ENCODE measurements around the gene TPI1. TPM values are rescaled to one million over a fixed set of nuclear protein-coding genes. Genes with fewer than 3 reads are reported as not detected.
"Not testable (repeated sequence)": the region's sequence is repeated elsewhere in the genome, so short reads cannot be mapped to it uniquely, and the experiment has no call there.

TPI1 gene
- polyA plus RNA-seq, 3 donors: 446 to 839 (median 764) TPM

GRCh38 chr12:6904280-6905276 is 37.2 kb downstream of the TPI1 start, which contains the start of gene LRRC23:
LRRC23 (plus strand) TSS chr12:6904822; CDS start chr12:6905634, 812 bp downstream.
- Histone ChIP-seq H3K27me3 (ENCODE audit: control insufficient read depth in 2 of 2, insufficient read depth in 2 of 2, low read length in 2 of 2) (no peaks in the 10 kb centered on the region), H3K4me3 (replicated peaks in 1 of 3; ENCODE audit: low read depth in 2 of 3, low read length in 3 of 3) (peak within 1 kb of the TSS; percentile 77 to 89 (median 89)), H3K9ac (ENCODE audit: insufficient read depth, low read length, poor library complexity, severe bottlenecking) (peak within 1 kb of the TSS; percentile 70), H3K9me3 (replicated peaks in 1 of 2; ENCODE audit: control insufficient read depth in 1 of 2, insufficient read depth in 1 of 2, low read length in 2 of 2) (no peaks in the 10 kb centered on the region), H3K36me3 (replicated peaks in 1 of 2; ENCODE audit: control insufficient read depth in 1 of 2, insufficient read depth in 2 of 2, low read length in 2 of 2) (peaks cover 0 to 9% of the 10 kb centered on the region in 2 donors), H3K4me2 (replicated peaks; ENCODE audit: extremely low read depth, low read length, poor library complexity, severe bottlenecking) (peak within 1 kb of the TSS; percentile 94), H3K27ac (ENCODE audit: low read depth in 1 of 2, low read length in 2 of 2) (peak within 1 kb of the TSS; percentile 41 to 84), H4K20me1 (ENCODE audit: insufficient read depth, low read length) (no peaks in the 10 kb centered on the region), H2AFZ (ENCODE audit: insufficient read depth, low read depth, low read length, poor library complexity, severe bottlenecking) (peak within 1 kb of the TSS; percentile 91), H3K4me1 (ENCODE audit: control insufficient read depth in 1 of 2, insufficient read depth in 2 of 2, low read length in 2 of 2) (peaks cover 20 to 23% of the 10 kb centered on the region in 2 donors), H3K79me2 (ENCODE audit: insufficient read depth, low read length) (no peaks in the 10 kb centered on the region)
- TF ChIP-seq, protein P1, sequence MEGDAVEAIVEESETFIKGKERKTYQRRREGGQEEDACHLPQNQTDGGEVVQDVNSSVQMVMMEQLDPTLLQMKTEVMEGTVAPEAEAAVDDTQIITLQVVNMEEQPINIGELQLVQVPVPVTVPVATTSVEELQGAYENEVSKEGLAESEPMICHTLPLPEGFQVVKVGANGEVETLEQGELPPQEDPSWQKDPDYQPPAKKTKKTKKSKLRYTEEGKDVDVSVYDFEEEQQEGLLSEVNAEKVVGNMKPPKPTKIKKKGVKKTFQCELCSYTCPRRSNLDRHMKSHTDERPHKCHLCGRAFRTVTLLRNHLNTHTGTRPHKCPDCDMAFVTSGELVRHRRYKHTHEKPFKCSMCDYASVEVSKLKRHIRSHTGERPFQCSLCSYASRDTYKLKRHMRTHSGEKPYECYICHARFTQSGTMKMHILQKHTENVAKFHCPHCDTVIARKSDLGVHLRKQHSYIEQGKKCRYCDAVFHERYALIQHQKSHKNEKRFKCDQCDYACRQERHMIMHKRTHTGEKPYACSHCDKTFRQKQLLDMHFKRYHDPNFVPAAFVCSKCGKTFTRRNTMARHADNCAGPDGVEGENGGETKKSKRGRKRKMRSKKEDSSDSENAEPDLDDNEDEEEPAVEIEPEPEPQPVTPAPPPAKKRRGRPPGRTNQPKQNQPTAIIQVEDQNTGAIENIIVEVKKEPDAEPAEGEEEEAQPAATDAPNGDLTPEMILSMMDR (IDR thresholded peaks at IDR 0.05): no peak
- peak within 1 kb of the TSS in 1 of 7 donors; percentile 73 for H3K27ac Mint-ChIP-seq
- H3K4me3 Mint-ChIP-seq: no peak within 1 kb of the TSS
- WGBS (ENCODE audit: insufficient coverage): 6% methylated on average over 26 of the region's 34 CpGs
- H3K9me3 Mint-ChIP-seq: no peaks in the 10 kb centered on the region
- peaks cover 9% of the 10 kb centered on the region for H3K4me1 Mint-ChIP-seq
- intact Hi-C loops (cut with micrococcal nuclease): loop anchor here (1.0 to 10.0 kb wide), 3 partner anchors 31 to 50 kb away; partner anchors contain the start of genes SPSB2 (in 2 of the 2), CDCA3 (in 1 of the 2) and USP5 (in 1 of the 2)
- H3K36me3 Mint-ChIP-seq: peaks cover 3 to 5% of the 10 kb centered on the region in 2 donors
- DNase-seq: peak; percentile 89 to 93 (median 92)
- H3K27me3 Mint-ChIP-seq (ENCODE audit: low read depth in 3 of 3): no peaks in the 10 kb centered on the region

DNA sequence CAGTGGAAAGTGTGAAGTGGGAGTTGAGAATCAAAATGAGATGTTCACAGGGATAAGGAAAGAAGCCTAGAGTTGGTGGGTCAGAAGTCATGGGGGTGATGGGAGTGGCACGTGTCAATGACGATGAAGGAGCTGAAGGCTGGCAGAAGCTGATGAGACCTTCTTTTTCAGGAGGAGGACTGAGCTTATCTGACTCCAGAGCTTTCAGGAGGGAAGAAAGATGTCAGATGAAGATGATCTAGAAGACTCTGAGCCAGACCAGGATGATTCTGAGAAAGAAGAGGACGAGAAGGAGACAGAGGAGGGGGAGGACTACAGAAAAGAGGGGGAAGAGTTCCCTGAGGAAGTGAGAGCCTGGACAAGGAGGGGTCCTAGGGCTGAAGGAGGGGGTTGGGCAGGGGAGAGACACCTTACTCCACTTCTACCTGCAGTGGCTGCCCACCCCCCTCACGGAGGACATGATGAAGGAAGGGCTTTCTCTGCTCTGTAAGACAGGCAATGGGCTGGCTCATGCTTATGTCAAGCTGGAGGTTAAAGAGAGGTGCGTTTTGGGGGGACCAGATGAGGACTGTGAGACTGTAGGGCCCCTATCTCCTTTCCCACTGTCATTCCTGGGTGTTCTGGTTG is 38.2 kb downstream of the TPI1 start:
- TF ChIP-seq, protein P1 (IDR thresholded peaks at IDR 0.05): no peak
- H3K4me1 ChIP-seq (ENCODE audit: control insufficient read depth in 1 of 2, insufficient read depth in 2 of 2, low read length in 2 of 2): peaks cover 12 to 14% of the 10 kb centered on the region in 2 donors
- H3K4me2 ChIP-seq (replicated peaks; ENCODE audit: extremely low read depth, low read length, poor library complexity, severe bottlenecking): peak overlapping the region; percentile 94
- H3K9ac ChIP-seq (ENCODE audit: insufficient read depth, low read length, poor library complexity, severe bottlenecking): no peak overlapping the region
- no peaks in the 10 kb centered on the region for H4K20me1 ChIP-seq (ENCODE audit: insufficient read depth, low read length)
- H3K27me3 ChIP-seq (ENCODE audit: control insufficient read depth in 2 of 2, insufficient read depth in 2 of 2, low read length in 2 of 2): no peaks in the 10 kb centered on the region
- H3K36me3 ChIP-seq (replicated peaks in 1 of 2; ENCODE audit: control insufficient read depth in 1 of 2, insufficient read depth in 2 of 2, low read length in 2 of 2): peaks cover 0 to 9% of the 10 kb centered on the region in 2 donors
- intact Hi-C loops (cut with micrococcal nuclease): loop anchor here (5.0 to 10.0 kb wide), 2 partner anchors 33 to 51 kb away; partner anchors contain the start of genes CDCA3 (in 1 of the 2), SPSB2 (in 1 of the 2) and USP5 (in 1 of the 2)
- H3K4me3 ChIP-seq (replicated peaks in 1 of 3; ENCODE audit: low read depth in 2 of 3, low read length in 3 of 3): peak overlapping the region in 2 of 3 experiments; percentile 77 to 89
- peak overlapping the region in 1 of 2 donors; percentile 84 for H3K27ac ChIP-seq (ENCODE audit: low read depth in 1 of 2, low read length in 2 of 2)
- H2AFZ ChIP-seq (ENCODE audit: insufficient read depth, low read depth, low read length, poor library complexity, severe bottlenecking): peak overlapping the region; percentile 91
- WGBS (ENCODE audit: insufficient coverage): 90% methylated on average over 2 of the region's 5 CpGs
- H3K4me3 Mint-ChIP-seq: no peak overlapping the region
- H3K27me3 Mint-ChIP-seq (ENCODE audit: low read depth in 3 of 3): peaks cover 0 to 5% (median 0%) of the 10 kb centered on the region in 3 donors
- peaks cover 3 to 5% of the 10 kb centered on the region in 2 donors for H3K36me3 Mint-ChIP-seq
- H3K4me1 Mint-ChIP-seq: no peaks in the 10 kb centered on the region
- no peaks in the 10 kb centered on the region for H3K9me3 Mint-ChIP-seq
- no peak for DNase-seq
- no peaks in the 10 kb centered on the region for H3K79me2 ChIP-seq (ENCODE audit: insufficient read depth, low read length)
- H3K9me3 ChIP-seq (replicated peaks in 1 of 2; ENCODE audit: control insufficient read depth in 1 of 2, insufficient read depth in 1 of 2, low read length in 2 of 2): no peaks in the 10 kb centered on the region
- H3K27ac Mint-ChIP-seq: no peak overlapping the region

DNA sequence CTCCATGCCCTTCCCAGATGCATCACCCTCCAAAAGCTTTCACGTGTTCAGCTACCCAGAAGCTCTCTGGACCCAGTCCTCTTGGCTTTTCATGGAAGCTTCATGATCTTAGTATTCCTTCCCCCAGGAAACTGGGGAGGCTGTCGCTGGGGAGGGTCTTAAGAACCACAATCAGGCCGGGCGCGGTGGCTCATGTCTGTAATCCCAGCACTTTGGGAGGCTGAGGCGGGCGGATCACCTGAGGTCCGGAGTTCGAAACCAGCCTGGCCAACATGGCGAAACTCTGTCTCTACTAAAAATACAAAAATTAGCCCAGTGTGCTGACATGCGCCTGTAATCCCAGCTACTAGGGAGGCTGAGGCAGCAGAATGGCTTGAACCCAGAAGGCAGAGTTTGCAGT is 40.8 kb downstream of the TPI1 start:
- not testable (repeated sequence) for H3K27ac ChIP-seq (ENCODE audit: low read depth in 1 of 2, low read length in 2 of 2); H3K9me3 ChIP-seq (replicated peaks in 1 of 2; ENCODE audit: control insufficient read depth in 1 of 2, insufficient read depth in 1 of 2, low read length in 2 of 2); H3K4me3 Mint-ChIP-seq; DNase-seq; H3K4me1 Mint-ChIP-seq; H4K20me1 ChIP-seq (ENCODE audit: insufficient read depth, low read length); H3K36me3 ChIP-seq (replicated peaks in 1 of 2; ENCODE audit: control insufficient read depth in 1 of 2, insufficient read depth in 2 of 2, low read length in 2 of 2); H3K4me2 ChIP-seq (replicated peaks; ENCODE audit: extremely low read depth, low read length, poor library complexity, severe bottlenecking); H3K9ac ChIP-seq (ENCODE audit: insufficient read depth, low read length, poor library complexity, severe bottlenecking); H2AFZ ChIP-seq (ENCODE audit: insufficient read depth, low read depth, low read length, poor library complexity, severe bottlenecking); H3K4me3 ChIP-seq (replicated peaks in 1 of 3; ENCODE audit: low read depth in 2 of 3, low read length in 3 of 3); H3K79me2 ChIP-seq (ENCODE audit: insufficient read depth, low read length); H3K36me3 Mint-ChIP-seq; H3K9me3 Mint-ChIP-seq
- Histone ChIP-seq H3K27me3 (ENCODE audit: control insufficient read depth in 2 of 2, insufficient read depth in 2 of 2, low read length in 2 of 2) (peaks cover 9 to 21% of the 10 kb centered on the region in 2 donors), H3K4me1 (ENCODE audit: control insufficient read depth in 1 of 2, insufficient read depth in 2 of 2, low read length in 2 of 2) (peaks cover 12 to 13% of the 10 kb centered on the region in 2 donors)
- Mint-ChIP-seq H3K27ac (peak overlapping the region in 1 of 7 donors; percentile 20), H3K27me3 (ENCODE audit: low read depth in 3 of 3) (peaks cover 15 to 28% (median 19%) of the 10 kb centered on the region in 3 donors)
- WGBS (ENCODE audit: insufficient coverage): no CpG with 5 or more reads among the region's 11 CpGs
- intact Hi-C loops (cut with micrococcal nuclease): loop anchor here (5.0 to 10.0 kb wide), 2 partner anchors 36 to 53 kb away; partner anchors contain the start of genes CDCA3 (in 1 of the 2), SPSB2 (in 1 of the 2) and USP5 (in 1 of the 2)

Data from CD14-positive monocyte (primary cell).